K562 (cell line): ENCODE measurements around the gene PRR29. TPM values are rescaled to one million over a fixed set of nuclear protein-coding genes. Genes with fewer than 3 reads are reported as not detected.

Source experiments
- ARID4B ChIP-seq: sonication (generic); formaldehyde crosslinking; IDR thresholded peaks from 2 replicates; pipeline ENCODE4 v1.8.0; 2022; ENCODE audit warnings: mild to moderate bottlenecking, missing genetic modification reagents
- ATF7 ChIP-seq: fragments of 450-650 bp; IDR thresholded peaks from 2 replicates; pipeline ENCODE4 v1.7.1; 2014; ENCODE audit warnings: mild to moderate bottlenecking, moderate library complexity
- BMI1 ChIP-seq: fragments of 150-350 bp; IDR thresholded peaks from 2 replicates; pipeline ENCODE4 v1.6.1; 2014; ENCODE audit warnings: low read length
- CXXC5 ChIP-seq: fragments of 250-450 bp; sonication (Bioruptor Pico); IDR thresholded peaks from 2 replicates; pipeline ENCODE4 v1.8.0; 2022; ENCODE audit warnings: inconsistent platforms, mild to moderate bottlenecking, moderate library complexity
- GTF3C2 ChIP-seq: IDR thresholded peaks from 3 replicates; pipeline ENCODE4 v1.6.1; 2011; ENCODE audit warnings: borderline replicate concordance, mild to moderate bottlenecking, moderate library complexity; ENCODE audit not compliant: insufficient read length; ENCODE audit errors: extremely low read depth
- HCFC1 ChIP-seq: IDR thresholded peaks from 2 replicates; pipeline ENCODE4 v1.6.1; 2012; ENCODE audit warnings: low read depth, low read length, improper control_type of control experiment
- PCBP1 ChIP-seq: fragments of 200-400 bp; formaldehyde crosslinking; IDR thresholded peaks from 2 replicates; pipeline ENCODE4 v1.6.1; 2018; ENCODE audit warnings: mild to moderate bottlenecking, low read depth, low read length; ENCODE audit not compliant: poor library complexity, severe bottlenecking
- PREB ChIP-seq: sonication (generic); formaldehyde crosslinking; IDR thresholded peaks from 2 replicates; pipeline ENCODE4 v1.8.1; 2023; ENCODE audit warnings: mild to moderate bottlenecking, missing genetic modification reagents
- PTRF ChIP-seq: fragments of 450-650 bp; IDR thresholded peaks from 2 replicates; pipeline ENCODE4 v1.6.1; 2016; ENCODE audit warnings: mild to moderate bottlenecking, missing genetic modification characterization, missing compliant biosample characterization
- RB1 ChIP-seq: fragments of 450-650 bp; IDR thresholded peaks from 2 replicates; pipeline ENCODE4 v1.6.1; 2017; ENCODE audit warnings: low read depth, mild to moderate bottlenecking
- RNF2 ChIP-seq: sonication (generic); IDR thresholded peaks from 2 replicates; pipeline ENCODE4 v1.6.1; 2016
- SIN3A ChIP-seq, 2 experiments: fragments of 150-350 bp in 1 of 2; IDR thresholded peaks; 2 replicates each; pipeline ENCODE4 v1.6.1; 2011 to 2016; ENCODE audit warnings: borderline replicate concordance in 2 of 2, low read depth in 2 of 2, low read length in 2 of 2, mild to moderate bottlenecking in 2 of 2, moderate library complexity in 2 of 2; ENCODE audit not compliant: control insufficient read depth in 1 of 2
- TRIM24 ChIP-seq, 2 experiments: fragments of 450-650 bp; IDR thresholded peaks; 2 replicates each; pipeline ENCODE4 v1.6.1; 2016
- ZBTB1 ChIP-seq: sonication (generic); formaldehyde crosslinking; IDR thresholded peaks from 2 replicates; pipeline ENCODE4 v1.8.1; 2023; ENCODE audit warnings: missing genetic modification reagents, low read depth, mild to moderate bottlenecking, borderline replicate concordance
- ZBTB2 ChIP-seq: fragments of 450-650 bp; IDR thresholded peaks from 2 replicates; pipeline ENCODE4 v1.6.1; 2016; ENCODE audit warnings: antibody characterized with exemption
- ZNF311 ChIP-seq: fragments of 250-450 bp; sonication (Bioruptor Pico); IDR thresholded peaks from 2 replicates; pipeline ENCODE4 v1.4.0; 2020; ENCODE audit warnings: mild to moderate bottlenecking, moderate library complexity
- ZNF511 ChIP-seq: sonication (generic); formaldehyde crosslinking; IDR thresholded peaks from 2 replicates; pipeline ENCODE4 v1.8.0; 2022; ENCODE audit warnings: mild to moderate bottlenecking, missing genetic modification reagents
- polyA plus RNA-seq, 8 experiments: library from polyadenylated mRNA; depleted of rRNA in 4 of 8; stranded (reverse) in 5 of 8; unstranded in 3 of 8; fragments of >200 nt; fragmentation: Nextera tagmentation in 2 of 8; fragmentation: Illumina TruSeq in 1 of 8; extraction: Ambion mirVana in 2 of 8; extraction: Trizol in 1 of 8; gene quantifications; 2 replicates each; pipeline versions ENCODE4 v1.2.1 to v1.2.3, GENCODE V29; 2011 to 2014; ENCODE audit warnings: inconsistent platforms in 1 of 8, missing spikeins in 1 of 8
- total RNA-seq, 7 experiments: library from RNA; depleted of rRNA in 6 of 7; stranded (reverse); fragments of >200 nt in 6 of 7; fragmentation: Illumina TruSeq in 2 of 7; extraction: Trizol in 2 of 7; gene quantifications; 2 replicates each; pipeline versions ENCODE4 v1.2.1 to v1.2.3, GENCODE V29; 2011 to 2021; ENCODE audit warnings: low replicate concordance in 1 of 7

PRR29 gene
- total and polyA plus RNA-seq, 9 of the 15 experiments (the other 6 are each of a cell fraction or from before 2014, with no cell fraction given): 0.08 to 0.58 (median 0.15) TPM; not detected in 5

GRCh38 chr17:63998050-63998720 is at the start of gene PRR29 (continued):
- TF ChIP-seq CXXC5 (no peak), TRIM24 (IDR thresholded peaks at IDR 0.05) (no peak), SIN3A (IDR thresholded peaks at IDR 0.05; ENCODE audit: borderline replicate concordance in 2 of 2, control insufficient read depth in 1 of 2, low read depth in 2 of 2, low read length in 2 of 2) (peak; percentile 67 to 83; a peak in 2 of 4 replicates), PREB (no peak), BMI1 (peak; percentile 83), GTF3C2 (no peak), ATF7 (peak; percentile 32; the same call in 1 of the 2 replicates), HCFC1 (peak; percentile 14; the same call in 1 of the 2 replicates), ZNF311 (CRISPR knock-in tag) (no peak), RNF2 (no peak), ZBTB1 (peak; percentile 26; the same call in 1 of the 2 replicates), PCBP1 (peak; percentile 58), ARID4B (peak; percentile 97), ZBTB2 (peak; percentile 93), PTRF (no peak), RB1 (0 out of 2 replicates have a peak, but pooled peaks have one; percentile 21), ZNF511 (CRISPR knock-in tag) (peak; percentile 45; the same call in 1 of the 2 replicates)
